Measurements from ENCODE around the gene COMT. TPM values are rescaled to one million over a fixed set of nuclear protein-coding genes. Genes with fewer than 3 reads are reported as not detected.

COMT gene
- total and polyA plus RNA-seq, 9 of the 15 experiments (the other 6 are each of a cell fraction or from before 2014, with no cell fraction given): 12.5 to 351 (median 155) TPM

DNA sequence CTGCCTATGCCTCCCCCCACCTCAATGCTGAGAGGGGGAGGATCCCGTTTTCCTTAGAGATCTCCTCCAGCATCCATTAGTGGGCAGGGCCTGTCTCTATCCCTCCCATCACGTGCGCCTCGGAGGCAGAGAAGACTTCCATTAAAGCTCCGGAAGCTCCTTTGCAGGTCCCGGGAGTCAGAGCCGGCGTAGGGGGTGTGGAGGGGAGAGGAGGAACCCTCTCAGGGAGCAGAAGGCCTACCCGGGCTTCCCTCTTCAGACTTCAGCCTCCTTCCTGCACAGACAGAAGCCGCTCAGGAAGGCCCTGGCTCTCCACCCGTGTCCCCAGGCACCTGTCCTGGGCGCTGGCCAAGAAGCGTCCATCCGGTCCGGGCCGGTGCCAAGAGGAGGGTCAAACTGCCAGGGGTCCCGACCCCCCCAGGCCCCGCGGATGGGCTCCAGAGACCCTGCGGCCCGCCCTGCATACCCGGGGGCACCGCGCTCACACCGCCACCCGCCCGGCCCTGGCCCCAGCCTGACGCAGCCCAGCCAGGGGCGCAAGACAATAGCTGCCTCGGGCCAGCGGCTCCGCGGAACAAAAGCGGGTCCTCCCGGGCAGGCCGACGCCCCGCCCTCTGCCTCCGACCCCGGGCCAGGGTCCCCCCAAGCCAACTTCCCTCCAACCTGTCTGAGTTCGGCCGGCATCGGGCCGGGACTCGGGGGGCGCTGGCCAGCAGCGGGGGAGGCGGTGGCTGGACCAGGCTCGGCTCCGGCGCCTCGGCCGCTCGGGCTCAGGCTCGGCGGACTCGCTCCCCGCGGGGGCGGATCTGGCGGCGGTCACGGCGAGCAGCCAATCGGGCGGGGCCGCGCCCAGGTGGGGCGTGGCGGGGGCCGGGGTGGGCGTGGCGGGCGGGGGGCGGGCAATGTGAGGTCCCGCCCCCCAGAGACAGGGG lies 45.1 kb downstream of the COMT start (continued):
- TF ChIP-seq JUN (IDR thresholded peaks at IDR 0.05; ENCODE audit: borderline replicate concordance, low read depth, low read length) (0 out of 2 replicates have a peak, but pooled peaks have one; percentile 15), JUN (CRISPR knock-in tag; IDR thresholded peaks at IDR 0.05; ENCODE audit: borderline replicate concordance) (no peak), SIN3A (IDR thresholded peaks at IDR 0.05; ENCODE audit: borderline replicate concordance in 2 of 2, control insufficient read depth in 1 of 2, low read depth in 2 of 2, low read length in 2 of 2) (peak; percentile 59 to 65; a peak in 2 of 4 replicates), SMC3 (conservative IDR thresholded peaks at IDR 0.05; ENCODE audit: insufficient read depth, low read depth, low read length) (0 out of 2 replicates have a peak, but pooled peaks have one; percentile 4), ZNF778 (CRISPR knock-in tag; IDR thresholded peaks at IDR 0.05) (no peak), ZNF408 (CRISPR knock-in tag; IDR thresholded peaks at IDR 0.05; ENCODE audit: low read depth) (no peak), HDAC6 (IDR thresholded peaks at IDR 0.05; ENCODE audit: low read depth, low read length) (peak; percentile 74; the same call in 1 of the 2 replicates), ZNF212 (CRISPR knock-in tag; IDR thresholded peaks at IDR 0.05) (no peak; the same call in 1 of the 2 replicates), POLR3G (IDR thresholded peaks at IDR 0.05; ENCODE audit: extremely low read depth, insufficient read length, insufficient replicate concordance) (no peak), ARNT (IDR thresholded peaks at IDR 0.05) (no peak), NR2C1 (IDR thresholded peaks at IDR 0.05) (no peak), NR2C1 (tag; IDR thresholded peaks at IDR 0.05) (no peak)
- TF ChIP-seq, protein P1, sequence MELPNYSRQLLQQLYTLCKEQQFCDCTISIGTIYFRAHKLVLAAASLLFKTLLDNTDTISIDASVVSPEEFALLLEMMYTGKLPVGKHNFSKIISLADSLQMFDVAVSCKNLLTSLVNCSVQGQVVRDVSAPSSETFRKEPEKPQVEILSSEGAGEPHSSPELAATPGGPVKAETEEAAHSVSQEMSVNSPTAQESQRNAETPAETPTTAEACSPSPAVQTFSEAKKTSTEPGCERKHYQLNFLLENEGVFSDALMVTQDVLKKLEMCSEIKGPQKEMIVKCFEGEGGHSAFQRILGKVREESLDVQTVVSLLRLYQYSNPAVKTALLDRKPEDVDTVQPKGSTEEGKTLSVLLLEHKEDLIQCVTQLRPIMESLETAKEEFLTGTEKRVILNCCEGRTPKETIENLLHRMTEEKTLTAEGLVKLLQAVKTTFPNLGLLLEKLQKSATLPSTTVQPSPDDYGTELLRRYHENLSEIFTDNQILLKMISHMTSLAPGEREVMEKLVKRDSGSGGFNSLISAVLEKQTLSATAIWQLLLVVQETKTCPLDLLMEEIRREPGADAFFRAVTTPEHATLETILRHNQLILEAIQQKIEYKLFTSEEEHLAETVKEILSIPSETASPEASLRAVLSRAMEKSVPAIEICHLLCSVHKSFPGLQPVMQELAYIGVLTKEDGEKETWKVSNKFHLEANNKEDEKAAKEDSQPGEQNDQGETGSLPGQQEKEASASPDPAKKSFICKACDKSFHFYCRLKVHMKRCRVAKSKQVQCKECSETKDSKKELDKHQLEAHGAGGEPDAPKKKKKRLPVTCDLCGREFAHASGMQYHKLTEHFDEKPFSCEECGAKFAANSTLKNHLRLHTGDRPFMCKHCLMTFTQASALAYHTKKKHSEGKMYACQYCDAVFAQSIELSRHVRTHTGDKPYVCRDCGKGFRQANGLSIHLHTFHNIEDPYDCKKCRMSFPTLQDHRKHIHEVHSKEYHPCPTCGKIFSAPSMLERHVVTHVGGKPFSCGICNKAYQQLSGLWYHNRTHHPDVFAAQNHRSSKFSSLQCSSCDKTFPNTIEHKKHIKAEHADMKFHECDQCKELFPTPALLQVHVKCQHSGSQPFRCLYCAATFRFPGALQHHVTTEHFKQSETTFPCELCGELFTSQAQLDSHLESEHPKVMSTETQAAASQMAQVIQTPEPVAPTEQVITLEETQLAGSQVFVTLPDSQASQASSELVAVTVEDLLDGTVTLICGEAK (IDR thresholded peaks at IDR 0.05): peak; percentile 59; the same call in 1 of the 2 replicates
- TF ChIP-seq, protein P1 (CRISPR knock-in tag; IDR thresholded peaks at IDR 0.05): no peak
- TF ChIP-seq, protein P2, sequence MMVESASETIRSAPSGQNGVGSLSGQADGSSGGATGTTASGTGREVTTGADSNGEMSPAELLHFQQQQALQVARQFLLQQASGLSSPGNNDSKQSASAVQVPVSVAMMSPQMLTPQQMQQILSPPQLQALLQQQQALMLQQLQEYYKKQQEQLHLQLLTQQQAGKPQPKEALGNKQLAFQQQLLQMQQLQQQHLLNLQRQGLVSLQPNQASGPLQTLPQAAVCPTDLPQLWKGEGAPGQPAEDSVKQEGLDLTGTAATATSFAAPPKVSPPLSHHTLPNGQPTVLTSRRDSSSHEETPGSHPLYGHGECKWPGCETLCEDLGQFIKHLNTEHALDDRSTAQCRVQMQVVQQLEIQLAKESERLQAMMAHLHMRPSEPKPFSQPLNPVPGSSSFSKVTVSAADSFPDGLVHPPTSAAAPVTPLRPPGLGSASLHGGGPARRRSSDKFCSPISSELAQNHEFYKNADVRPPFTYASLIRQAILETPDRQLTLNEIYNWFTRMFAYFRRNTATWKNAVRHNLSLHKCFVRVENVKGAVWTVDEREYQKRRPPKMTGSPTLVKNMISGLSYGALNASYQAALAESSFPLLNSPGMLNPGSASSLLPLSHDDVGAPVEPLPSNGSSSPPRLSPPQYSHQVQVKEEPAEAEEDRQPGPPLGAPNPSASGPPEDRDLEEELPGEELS (CRISPR knock-in tag; IDR thresholded peaks at IDR 0.05; ENCODE audit: borderline replicate concordance): no peak
